Peyer's patch (tissue), 4 donors: ENCODE results near the gene TMEM43. TPM values are rescaled to one million over a fixed set of nuclear protein-coding genes. Genes with fewer than 3 reads are reported as not detected.
"Not testable (repeated sequence)": the region's sequence is repeated elsewhere in the genome, so short reads cannot be mapped to it uniquely, and the experiment has no call there.

Experiments used
- DNase-seq, 3 donors: peaks; one replicate each; pipeline ENCODE4 v3.0.0-alpha.2; 2017 to 2019
- H3K27ac ChIP-seq, 4 donors: fragments of 200-600 bp; sonication (generic); one replicate each; pipeline ENCODE4 v1.5.1; 2016 to 2019
- H3K27me3 ChIP-seq, 2 donors: fragments of 200-600 bp; sonication (generic); one replicate each; pipeline ENCODE4 v1.5.1; 2019
- H3K36me3 ChIP-seq, 3 donors: fragments of 200-600 bp; sonication (generic); one replicate each; pipeline ENCODE4 v1.5.1; 2016 to 2019
- H3K4me1 ChIP-seq, 4 donors: fragments of 200-600 bp; sonication (generic); one replicate each; pipeline ENCODE4 v1.5.1; 2016 to 2019
- H3K4me3 ChIP-seq, 4 donors: fragments of 200-600 bp; sonication (generic); 1 replicate in 3 of 4; 2 replicates in 1 of 4; pipeline ENCODE4 v1.5.1; 2016 to 2019; ENCODE audit warnings: mild to moderate bottlenecking in 1 of 4
- H3K9me3 ChIP-seq, 4 donors: fragments of 200-600 bp; sonication (generic); one replicate each; pipeline ENCODE4 v1.5.1; 2016 to 2019; ENCODE audit warnings: mild to moderate bottlenecking in 1 of 4
- CTCF ChIP-seq, 6 experiments: fragments of 450-650 bp in 4 of 6; fragments of 200-600 bp in 2 of 6; sonication (generic) in 1 of 6; IDR thresholded peaks; one replicate each; pipeline ENCODE4 v1.5.1; 2017 to 2019; ENCODE audit warnings: antibody characterized with exemption in 6 of 6, mild to moderate bottlenecking in 3 of 6, moderate library complexity in 1 of 6
- POLR2A ChIP-seq, 2 donors: fragments of 450-650 bp; IDR thresholded peaks; one replicate each; pipeline ENCODE4 v1.5.1; 2017; ENCODE audit warnings: antibody characterized with exemption in 2 of 2, mild to moderate bottlenecking in 2 of 2, moderate library complexity in 2 of 2
- total RNA-seq, 4 donors: library from RNA; depleted of rRNA; stranded (reverse); fragments of >200 nt; gene quantifications; one replicate each; pipeline ENCODE4 v1.1.0, GENCODE V29; 2016

Gene TMEM43
- total RNA-seq, 4 donors from 2014 or later: 26.6 to 56.5 (median 40.3) TPM

- no peak overlapping the region for H3K4me3 ChIP-seq
- no peaks in the 10 kb centered on the region for H3K27me3 ChIP-seq
- no peaks in the 10 kb centered on the region for H3K9me3 ChIP-seq
- H3K36me3 ChIP-seq: no peaks in the 10 kb centered on the region
- TF ChIP-seq POLR2A (IDR thresholded peaks at IDR 0.05): no peak
- no peak for TF ChIP-seq CTCF (IDR thresholded peaks at IDR 0.05)
- DNase-seq: no peak
- H3K27ac ChIP-seq: no peak overlapping the region
- H3K4me1 ChIP-seq: no peaks in the 10 kb centered on the region
Measured at GRCh38 chr3:14093831-14094230, 31.0 kb upstream of the TMEM43 start.

GRCh38 chr3:14096742-14097141, 28.1 kb upstream of the TMEM43 start:
- no peaks in the 10 kb centered on the region for H3K4me1 ChIP-seq
- no peaks in the 10 kb centered on the region for H3K36me3 ChIP-seq
- H3K9me3 ChIP-seq: no peaks in the 10 kb centered on the region
- TF ChIP-seq CTCF (IDR thresholded peaks at IDR 0.05) (no peak), POLR2A (IDR thresholded peaks at IDR 0.05) (no peak)
- H3K27ac ChIP-seq: no peak overlapping the region
- H3K27me3 ChIP-seq: no peaks in the 10 kb centered on the region
- no peak overlapping the region for H3K4me3 ChIP-seq
- no peak for DNase-seq

GRCh38 chr3:14097616-14098391, 27.0 kb upstream of the TMEM43 start:
- no peaks in the 10 kb centered on the region for H3K27me3 ChIP-seq
- no peak for TF ChIP-seq CTCF (IDR thresholded peaks at IDR 0.05)
- TF ChIP-seq POLR2A (IDR thresholded peaks at IDR 0.05): no peak
- no peak overlapping the region for H3K4me3 ChIP-seq
- H3K4me1 ChIP-seq: no peaks in the 10 kb centered on the region
- no peaks in the 10 kb centered on the region for H3K36me3 ChIP-seq
- no peak for DNase-seq
- H3K9me3 ChIP-seq: no peaks in the 10 kb centered on the region
- H3K27ac ChIP-seq: no peak overlapping the region

GRCh38 chr3:14109821-14110220, 15.0 kb upstream of the TMEM43 start:
- H3K9me3 ChIP-seq, H3K27me3 ChIP-seq, H3K27ac ChIP-seq, DNase-seq, H3K4me1 ChIP-seq, H3K4me3 ChIP-seq: not testable (repeated sequence)
- peaks cover 0 to 26% (median 0%) of the 10 kb centered on the region in 3 donors for H3K36me3 ChIP-seq

- no peak for TF ChIP-seq CTCF (IDR thresholded peaks at IDR 0.05)
- no peak for TF ChIP-seq POLR2A (IDR thresholded peaks at IDR 0.05)
- peaks cover 0 to 6% (median 0%) of the 10 kb centered on the region in 4 donors for H3K4me1 ChIP-seq
- no peak for DNase-seq
Measured at GRCh38 chr3:14110699-14111098, 14.2 kb upstream of the TMEM43 start.

GRCh38 chr3:14113965-14114635, 10.8 kb upstream of the TMEM43 start:
- peaks cover 0 to 42% (median 0%) of the 10 kb centered on the region in 3 donors for H3K36me3 ChIP-seq
- H3K4me3 ChIP-seq: peak overlapping the region in 1 of 4 donors; percentile 9
- peak in 4 of 6 experiments; percentile 9 to 62 (median 58) for TF ChIP-seq CTCF (IDR thresholded peaks at IDR 0.05)
- TF ChIP-seq POLR2A (IDR thresholded peaks at IDR 0.05): no peak
- H3K27me3 ChIP-seq: no peaks in the 10 kb centered on the region
- peak in 2 of 3 donors; percentile 73 to 75 for DNase-seq
- no peaks in the 10 kb centered on the region for H3K9me3 ChIP-seq
- peaks cover 0 to 11% (median 0%) of the 10 kb centered on the region in 4 donors for H3K4me1 ChIP-seq
- peak overlapping the region in 2 of 4 donors; percentile 35 to 73 for H3K27ac ChIP-seq

More at GRCh38 chr3:14110699-14111098, 14.2 kb upstream of the TMEM43 start:
- peaks cover 0 to 35% (median 0%) of the 10 kb centered on the region in 3 donors for H3K36me3 ChIP-seq
- H3K27ac ChIP-seq: no peak overlapping the region
- no peaks in the 10 kb centered on the region for H3K9me3 ChIP-seq
- H3K4me3 ChIP-seq: no peak overlapping the region
- no peaks in the 10 kb centered on the region for H3K27me3 ChIP-seq
